ENCODE measurements around the gene NAB2.
"Not testable (repeated sequence)": the region's sequence is repeated elsewhere in the genome, so short reads cannot be mapped to it uniquely, and the experiment has no call there.

NAB2 gene

GRCh38 chr12:57072661-57073060 lies 16.3 kb upstream of the NAB2 start:
- no peak for DNase-seq

GRCh38 chr12:57073566-57074450 lies 15.1 kb upstream of the NAB2 start:
- not testable (repeated sequence) for DNase-seq

- DNase-seq, result peak; percentile 94
These were observed 10.2 kb upstream of the NAB2 start, which contains the start of gene NEMP1 for GRCh38 chr12:57078519-57079404. TSS of gene NEMP1 (minus strand) at chr12:57078791. CDS start at chr12:57078745, 46 bp downstream.

- DNase-seq, result no peak
These were observed 9.1 kb upstream of the NAB2 start for GRCh38 chr12:57079821-57080220.

- no peak for DNase-seq
These were observed 8.1 kb upstream of the NAB2 start for GRCh38 chr12:57080855-57081254.

- DNase-seq, result no peak
These were observed 2.9 kb upstream of the NAB2 start for GRCh38 chr12:57085999-57086492.

GRCh38 chr12:57086493-57087009 lies 2.4 kb upstream of the NAB2 start:
- DNase-seq, result peak; percentile 18

GRCh38 chr12:57087010-57087690 lies 1.8 kb upstream of the NAB2 start:
- peak; percentile 78 for DNase-seq

- peak; percentile 79 for DNase-seq
These were observed 1.1 kb upstream of the NAB2 start for GRCh38 chr12:57087691-57088353.

- no peak for DNase-seq
These were observed 644 bp downstream of the NAB2 start for GRCh38 chr12:57089271-57090245.

- no peak for DNase-seq
These were observed 1.6 kb downstream of the NAB2 start for GRCh38 chr12:57090490-57090889.

GRCh38 chr12:57090924-57091637 lies 2.2 kb downstream of the NAB2 start:
- DNase-seq, result no peak

- DNase-seq, result no peak
These were observed 3.0 kb downstream of the NAB2 start for GRCh38 chr12:57091638-57092528.

GRCh38 chr12:57092529-57092862 lies 3.6 kb downstream of the NAB2 start:
- no peak for DNase-seq

- DNase-seq, result no peak
These were observed 4.0 kb downstream of the NAB2 start for GRCh38 chr12:57092876-57093414.

- DNase-seq, result no peak
These were observed 4.7 kb downstream of the NAB2 start for GRCh38 chr12:57093415-57094207.

GRCh38 chr12:57094208-57095160 lies 5.6 kb downstream of the NAB2 start:
- no peak for DNase-seq
